ENCODE data around the gene PAXX. TPM values are rescaled to one million over a fixed set of nuclear protein-coding genes. Genes with fewer than 3 reads are reported as not detected.

The PAXX gene, protein sequence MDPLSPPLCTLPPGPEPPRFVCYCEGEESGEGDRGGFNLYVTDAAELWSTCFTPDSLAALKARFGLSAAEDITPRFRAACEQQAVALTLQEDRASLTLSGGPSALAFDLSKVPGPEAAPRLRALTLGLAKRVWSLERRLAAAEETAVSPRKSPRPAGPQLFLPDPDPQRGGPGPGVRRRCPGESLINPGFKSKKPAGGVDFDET
- total RNA-seq, result 9.9 and 18.0 TPM in 2 replicates

DNA sequence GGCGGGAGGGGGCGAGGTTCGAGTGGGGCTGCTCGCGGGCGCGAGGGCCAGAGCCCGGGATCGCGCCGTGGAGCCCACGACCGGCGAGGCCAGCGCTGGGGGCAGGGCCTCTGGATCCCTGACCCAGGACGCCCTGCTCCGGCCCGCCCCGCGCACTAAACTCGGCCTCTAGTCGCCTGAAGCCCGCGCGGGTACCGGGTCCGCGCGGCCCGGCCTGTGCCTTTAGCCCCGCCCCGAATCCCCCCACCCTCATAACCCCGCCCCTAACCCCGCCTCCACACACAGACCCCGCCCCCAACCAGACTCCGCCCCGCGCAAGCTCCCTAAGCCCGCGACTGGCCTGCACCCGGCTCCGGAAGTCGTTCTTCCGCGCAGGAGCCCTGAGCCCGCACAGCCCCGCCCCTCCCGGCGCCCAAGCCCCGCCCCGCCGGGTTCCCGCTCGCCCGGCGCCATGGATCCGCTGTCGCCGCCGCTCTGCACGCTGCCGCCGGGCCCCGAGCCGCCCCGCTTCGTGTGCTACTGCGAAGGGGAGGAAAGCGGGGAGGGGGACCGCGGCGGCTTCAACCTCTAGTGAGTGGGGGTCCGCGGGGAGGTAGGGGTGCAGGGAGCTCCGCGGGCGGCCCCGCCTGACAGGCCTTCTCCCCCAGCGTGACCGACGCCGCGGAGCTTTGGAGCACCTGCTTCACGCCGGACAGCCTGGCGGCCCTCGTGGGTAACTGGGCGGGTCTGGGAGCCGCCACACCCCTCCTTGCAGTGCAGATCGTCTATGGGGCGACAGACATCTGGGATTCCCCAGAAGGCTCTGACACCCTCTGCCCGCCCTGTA lies at the start of gene PAXX:
Gene PAXX (plus strand): TSS at position 430 of the 826 bp plus-strand sequence. CDS start 22 bp downstream, at position 452.
- peak within 1 kb of the TSS; percentile 67 for H3K4me3 ChIP-seq (ENCODE audit: low read depth, low read length)
- DNase-seq (ENCODE audit: low read depth), result peak; percentile 94
- TF ChIP-seq, protein P1, sequence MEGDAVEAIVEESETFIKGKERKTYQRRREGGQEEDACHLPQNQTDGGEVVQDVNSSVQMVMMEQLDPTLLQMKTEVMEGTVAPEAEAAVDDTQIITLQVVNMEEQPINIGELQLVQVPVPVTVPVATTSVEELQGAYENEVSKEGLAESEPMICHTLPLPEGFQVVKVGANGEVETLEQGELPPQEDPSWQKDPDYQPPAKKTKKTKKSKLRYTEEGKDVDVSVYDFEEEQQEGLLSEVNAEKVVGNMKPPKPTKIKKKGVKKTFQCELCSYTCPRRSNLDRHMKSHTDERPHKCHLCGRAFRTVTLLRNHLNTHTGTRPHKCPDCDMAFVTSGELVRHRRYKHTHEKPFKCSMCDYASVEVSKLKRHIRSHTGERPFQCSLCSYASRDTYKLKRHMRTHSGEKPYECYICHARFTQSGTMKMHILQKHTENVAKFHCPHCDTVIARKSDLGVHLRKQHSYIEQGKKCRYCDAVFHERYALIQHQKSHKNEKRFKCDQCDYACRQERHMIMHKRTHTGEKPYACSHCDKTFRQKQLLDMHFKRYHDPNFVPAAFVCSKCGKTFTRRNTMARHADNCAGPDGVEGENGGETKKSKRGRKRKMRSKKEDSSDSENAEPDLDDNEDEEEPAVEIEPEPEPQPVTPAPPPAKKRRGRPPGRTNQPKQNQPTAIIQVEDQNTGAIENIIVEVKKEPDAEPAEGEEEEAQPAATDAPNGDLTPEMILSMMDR (IDR thresholded peaks at IDR 0.05; ENCODE audit: insufficient read depth, low read depth, low read length), result no peak

DNA sequence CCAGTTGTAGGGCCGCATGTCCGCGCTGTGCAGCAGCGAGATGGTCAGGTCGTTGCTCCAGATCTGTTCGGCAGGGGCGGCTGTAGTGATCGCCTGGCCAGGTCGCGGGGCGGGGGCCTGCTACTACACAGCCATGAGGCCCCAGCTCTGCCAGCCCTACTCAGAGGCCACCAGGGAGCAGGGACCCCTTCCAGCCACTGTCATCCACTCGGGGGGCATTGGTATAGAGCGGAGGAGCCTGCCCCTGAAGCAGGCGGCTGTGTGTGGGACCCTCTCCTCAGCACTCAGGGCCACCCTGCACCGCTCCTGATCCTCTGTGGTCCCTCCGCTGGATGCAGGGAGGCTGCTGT lies 49.4 kb upstream of the PAXX start:
- peak overlapping the region; percentile 84 for H3K4me3 ChIP-seq (ENCODE audit: low read depth, low read length)
- TF ChIP-seq, protein P1 (IDR thresholded peaks at IDR 0.05; ENCODE audit: insufficient read depth, low read depth, low read length), result no peak
- DNase-seq (ENCODE audit: low read depth), result no peak

DNA sequence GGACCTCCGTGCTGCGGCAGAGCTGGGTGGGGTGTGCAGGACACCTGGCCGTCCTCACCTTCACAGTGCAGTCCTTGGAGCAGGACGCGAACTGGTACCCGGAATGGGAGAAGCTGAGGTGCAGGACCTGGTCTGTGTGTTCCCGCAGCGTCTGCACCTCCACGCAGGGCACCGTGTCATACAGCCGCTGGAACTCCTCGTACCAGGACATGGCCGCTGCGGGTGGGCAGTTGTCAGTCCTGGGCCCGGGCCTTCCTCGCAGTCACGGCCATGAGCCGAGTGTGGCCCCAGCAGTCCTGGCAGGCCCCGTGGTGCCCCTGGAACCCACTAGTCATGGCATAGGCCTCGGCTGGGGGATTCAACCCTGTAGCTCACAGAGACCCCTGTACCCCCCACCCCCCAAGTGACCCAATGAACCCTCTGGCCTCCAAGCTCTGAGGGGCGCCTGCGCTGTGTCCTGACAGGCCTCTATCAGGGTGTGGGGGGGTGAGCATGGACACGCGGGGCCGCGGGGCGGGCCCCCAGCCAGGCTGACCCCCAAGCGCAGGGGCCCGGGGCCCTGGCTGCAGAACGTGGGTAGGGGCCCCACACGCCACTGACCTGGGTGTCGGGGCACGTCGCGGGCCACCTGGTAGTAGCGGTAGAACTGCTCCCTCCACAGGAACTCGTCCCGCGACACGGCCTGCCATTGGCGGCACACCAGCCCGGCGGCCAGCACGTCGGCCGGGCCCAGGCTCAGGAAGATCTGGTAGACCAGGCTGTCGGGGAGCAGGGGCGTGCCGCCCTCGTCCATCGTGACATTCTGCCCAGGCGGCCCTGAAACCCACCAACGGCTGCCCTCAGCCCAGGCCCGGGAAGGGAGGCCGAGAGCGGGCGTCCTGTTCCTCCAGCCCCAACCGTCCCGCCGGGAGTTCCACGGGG lies 48.7 kb upstream of the PAXX start:
- peak; percentile 32 for DNase-seq (ENCODE audit: low read depth)
- H3K4me3 ChIP-seq (ENCODE audit: low read depth, low read length), result peak overlapping the region; percentile 84
- TF ChIP-seq, protein P1 (IDR thresholded peaks at IDR 0.05; ENCODE audit: insufficient read depth, low read depth, low read length), result no peak

DNA sequence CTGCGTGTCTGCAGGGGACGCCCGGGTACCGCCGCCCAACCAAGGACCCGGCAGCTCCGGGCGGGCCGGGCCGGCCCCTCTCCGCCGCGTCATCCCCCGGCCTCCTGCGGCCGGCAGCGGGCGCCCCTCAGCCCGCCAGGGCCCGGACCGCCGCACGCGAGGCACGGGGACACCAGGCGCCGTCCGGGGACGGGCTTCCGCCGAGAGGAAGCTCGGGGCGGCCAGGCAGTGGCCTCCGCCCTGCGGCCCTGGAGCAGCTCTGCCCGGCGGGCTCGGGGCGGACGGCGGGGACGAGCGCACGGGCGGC lies 48.1 kb upstream of the PAXX start:
- TF ChIP-seq, protein P1 (IDR thresholded peaks at IDR 0.05; ENCODE audit: insufficient read depth, low read depth, low read length), result no peak
- DNase-seq (ENCODE audit: low read depth), result peak; percentile 65
- H3K4me3 ChIP-seq (ENCODE audit: low read depth, low read length), result peak overlapping the region; percentile 84

DNA sequence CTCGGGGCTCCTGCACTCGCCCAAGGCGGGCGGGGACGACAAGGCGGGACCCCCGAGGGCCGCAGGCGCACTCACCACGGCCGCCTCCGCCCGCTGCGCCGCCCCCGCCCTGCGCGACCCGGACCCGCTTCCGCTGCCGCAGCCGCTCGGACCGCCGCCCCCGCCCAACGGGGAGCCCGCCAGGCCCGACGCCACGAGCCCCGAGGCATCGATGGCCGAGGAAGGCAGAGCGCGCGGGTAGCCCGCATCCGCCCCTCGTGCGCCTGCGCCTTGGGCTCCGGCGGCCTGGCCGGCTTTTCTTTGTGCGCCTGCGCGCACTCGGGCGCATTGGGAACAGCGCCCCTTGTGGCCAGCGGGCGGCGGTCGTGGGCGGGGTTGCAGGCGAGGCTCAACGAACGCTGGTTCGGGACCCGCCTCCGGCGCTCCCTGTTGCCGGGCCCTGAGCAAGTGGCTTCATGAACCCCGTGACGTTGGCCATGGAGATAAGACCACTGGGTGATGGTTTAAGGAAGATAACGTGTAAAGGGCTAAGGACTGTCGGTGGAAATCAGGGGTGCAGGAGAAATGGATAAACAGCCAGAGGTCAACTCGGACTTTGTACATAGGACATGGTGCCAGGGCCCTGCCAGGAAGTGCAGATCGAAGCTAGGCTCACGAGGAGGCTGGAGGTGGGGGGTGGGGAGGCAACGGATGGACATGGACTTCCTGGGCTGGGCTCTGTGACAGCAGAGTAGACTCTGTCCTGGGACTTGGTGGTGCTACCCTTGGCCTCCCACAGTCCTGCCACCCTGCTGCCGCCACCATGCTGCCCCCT lies 47.5 kb upstream of the PAXX start, which contains the start of the genes C8G and FBXW5:
Gene C8G (plus strand): TSS at position 725 of the 814 bp plus-strand sequence. CDS start 78 bp downstream, at position 803.
Gene FBXW5 (minus strand): TSS at position 220 of the 814 bp plus-strand sequence. CDS start 655 bp downstream, outside the sequence.
- peak; percentile 93 for DNase-seq (ENCODE audit: low read depth)
- TF ChIP-seq, protein P1 (IDR thresholded peaks at IDR 0.05; ENCODE audit: insufficient read depth, low read depth, low read length), result peak; percentile 92
- H3K4me3 ChIP-seq (ENCODE audit: low read depth, low read length), result peak within 1 kb of the TSS; percentile 84

Data from fibroblast of villous mesenchyme (primary cell).